SK-N-MC (cell line): ENCODE results near the gene RTBDN.

ENCODE experiments used
- EZH2 ChIP-seq: fragments of 200-600 bp; sonication (generic); IDR thresholded peaks from one replicate; pipeline ENCODE4 v1.6.1; 2017; ENCODE audit warnings: antibody characterized with exemption
- POLR2AphosphoS5 ChIP-seq: IDR thresholded peaks from 2 replicates; pipeline ENCODE4 v1.6.1; 2012; ENCODE audit warnings: mild to moderate bottlenecking, low read depth, low read length, borderline replicate concordance

DNA sequence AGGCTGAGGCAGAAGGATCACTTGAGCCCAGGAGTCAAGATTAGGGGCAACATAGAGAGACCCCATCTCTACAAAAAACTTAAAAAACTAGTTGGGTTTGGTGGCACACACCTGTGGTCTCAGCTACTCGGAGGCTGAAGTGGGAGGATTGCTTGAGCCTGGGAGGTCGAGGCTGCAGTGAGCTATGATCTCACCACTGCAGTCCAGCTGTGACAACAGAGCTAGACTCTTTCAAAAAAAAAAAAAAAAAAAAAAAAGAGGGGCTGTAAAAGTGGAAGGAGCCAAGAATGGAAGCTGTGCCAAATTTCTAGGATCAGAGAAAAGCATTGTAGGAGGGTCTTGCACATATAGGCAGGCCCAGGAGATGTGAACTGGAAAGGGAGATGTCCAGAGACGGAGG is 37.3 kb upstream of the RTBDN start:
- TF ChIP-seq POLR2AphosphoS5 (no peak), EZH2 (no peak)
